Esophagus squamous epithelium (tissue), 5 donors: ENCODE measurements around the gene NPHP4. TPM values are rescaled to one million over a fixed set of nuclear protein-coding genes. Genes with fewer than 3 reads are reported as not detected.

ENCODE experiments used
- DNase-seq: peaks from one replicate; lab custom pipeline; 2025; lab: John Stamatoyannopoulos, UW
- H3K27ac ChIP-seq, 4 donors: fragments of 200-600 bp; sonication (generic); one replicate each; pipeline ENCODE4 v1.5.1; 2016 to 2019; ENCODE audit warnings: mild to moderate bottlenecking in 1 of 4
- H3K27me3 ChIP-seq, 4 donors: fragments of 200-600 bp; sonication (generic); 1 replicate in 3 of 4; 2 replicates in 1 of 4; pipeline versions ENCODE4 v1.5.1 to v1.6.0; 2017 to 2021; ENCODE audit warnings: antibody characterized with exemption in 1 of 4
- H3K36me3 ChIP-seq, 3 donors: fragments of 200-600 bp; sonication (generic); one replicate each; pipeline ENCODE4 v1.5.1; 2016 to 2019
- H3K4me1 ChIP-seq, 3 donors: fragments of 200-600 bp; sonication (generic); one replicate each; pipeline ENCODE4 v1.5.1; 2017 to 2019
- H3K4me3 ChIP-seq, 4 donors: fragments of 200-600 bp; sonication (generic); 1 replicate in 3 of 4; 2 replicates in 1 of 4; pipeline ENCODE4 v1.5.1; 2016 to 2019; ENCODE audit warnings: mild to moderate bottlenecking in 2 of 4, moderate library complexity in 1 of 4
- H3K9me3 ChIP-seq, 3 donors: fragments of 200-600 bp; sonication (generic); one replicate each; pipeline ENCODE4 v1.5.1; 2016 to 2019
- CTCF ChIP-seq, 6 experiments: fragments of 450-650 bp in 4 of 6; fragments of 200-600 bp in 2 of 6; sonication (generic) in 2 of 6; IDR thresholded peaks; one replicate each; pipeline ENCODE4 v1.5.1; 2016 to 2019; ENCODE audit warnings: antibody characterized with exemption in 6 of 6, mild to moderate bottlenecking in 4 of 6, moderate library complexity in 4 of 6
- POLR2A ChIP-seq, 4 donors: fragments of 450-650 bp; IDR thresholded peaks; one replicate each; pipeline ENCODE4 v1.6.1; 2017; ENCODE audit warnings: antibody characterized with exemption in 4 of 4, mild to moderate bottlenecking in 4 of 4, moderate library complexity in 3 of 4
- WGBS, 2 donors: methylation state at CpG; one replicate each; pipeline ENCODE4 v1.1.5; 2018; 5-methylcytosine and 5-hydroxymethylcytosine counted together
- intact Hi-C: fragments of 100-400 bp; cut with DNase I; formaldehyde crosslinking; loops from one replicate; pipeline ENCODE4 v1.15.0; 2022
- total RNA-seq, 4 donors: library from RNA; depleted of rRNA; stranded (reverse); fragments of >200 nt; gene quantifications; one replicate each; pipeline ENCODE4 v1.1.0, GENCODE V29; 2016
- donor health status: DM: yes; HTN: yes; CAD: no.

The NPHP4 gene
- total RNA-seq, 4 donors from 2014 or later, result 2.4 to 8.8 (median 5.3) TPM

- H3K27ac ChIP-seq, result no peak overlapping the region
- intact Hi-C loops, result no loop called here
- WGBS, 2 donors, result 77 to 95% methylated on average over 4 to 6 of the region's 11 CpGs
- H3K9me3 ChIP-seq, result no peaks in the 10 kb centered on the region
- no peak for DNase-seq
- no peaks in the 10 kb centered on the region for H3K36me3 ChIP-seq
- H3K4me1 ChIP-seq, result no peaks in the 10 kb centered on the region
- no peak overlapping the region for H3K4me3 ChIP-seq
- TF ChIP-seq POLR2A (IDR thresholded peaks at IDR 0.05) (no peak), CTCF (IDR thresholded peaks at IDR 0.05) (no peak)
- H3K27me3 ChIP-seq, result peaks cover 0 to 24% (median 0%) of the 10 kb centered on the region in 4 donors
Observed at GRCh38 chr1:6008084-6008415, 15.8 kb upstream of the NPHP4 start.

DNA sequence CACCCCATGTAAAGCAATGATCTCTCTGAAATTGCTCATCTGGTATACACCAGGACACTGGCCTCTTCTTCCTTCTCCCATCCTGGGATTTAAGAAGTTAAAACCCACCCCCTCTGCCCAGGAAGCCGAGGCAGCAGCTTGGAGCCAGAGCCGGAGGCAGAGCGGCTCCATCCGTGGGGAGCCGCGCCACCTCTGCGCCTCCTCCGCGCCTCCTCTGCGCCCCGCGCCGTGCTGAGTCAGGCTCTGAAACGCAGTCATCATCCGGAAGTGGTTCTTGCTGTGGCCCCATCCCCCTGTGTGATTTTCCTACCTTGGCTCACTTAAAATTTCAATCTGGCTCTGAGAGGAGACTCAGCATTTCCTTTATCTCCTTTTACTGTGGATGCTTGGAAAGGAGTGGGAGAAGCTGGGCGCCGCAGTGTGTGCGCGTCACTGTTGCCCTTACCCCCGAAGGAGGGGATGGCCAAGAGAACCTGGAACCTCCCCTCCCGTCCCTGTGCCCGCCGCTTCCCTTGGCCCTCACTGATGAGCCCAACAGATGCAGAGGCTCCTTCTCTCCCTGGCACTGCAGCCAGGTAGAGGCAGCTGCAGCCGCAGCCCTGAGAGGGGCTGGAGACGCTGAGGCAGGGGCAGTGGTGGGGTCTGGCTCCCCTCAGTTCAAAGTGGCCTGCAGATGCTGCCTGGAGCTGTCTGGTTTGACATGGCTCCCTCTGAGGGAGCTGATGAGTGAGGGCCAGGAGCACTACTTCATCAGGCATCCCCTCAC, 15.3 kb upstream of the NPHP4 start:
- 71 to 74% methylated on average over 14 to 15 of the region's 25 CpGs for WGBS, 2 donors
- no peak overlapping the region for H3K4me3 ChIP-seq
- DNase-seq, result no peak
- H3K27ac ChIP-seq, result no peak overlapping the region
- H3K36me3 ChIP-seq, result no peaks in the 10 kb centered on the region
- H3K27me3 ChIP-seq, result peaks cover 0 to 29% (median 0%) of the 10 kb centered on the region in 4 donors
- H3K4me1 ChIP-seq, result no peaks in the 10 kb centered on the region
- TF ChIP-seq POLR2A (IDR thresholded peaks at IDR 0.05) (no peak), CTCF (IDR thresholded peaks at IDR 0.05) (no peak)
- intact Hi-C loops, result no loop called here
- H3K9me3 ChIP-seq, result no peaks in the 10 kb centered on the region

DNA sequence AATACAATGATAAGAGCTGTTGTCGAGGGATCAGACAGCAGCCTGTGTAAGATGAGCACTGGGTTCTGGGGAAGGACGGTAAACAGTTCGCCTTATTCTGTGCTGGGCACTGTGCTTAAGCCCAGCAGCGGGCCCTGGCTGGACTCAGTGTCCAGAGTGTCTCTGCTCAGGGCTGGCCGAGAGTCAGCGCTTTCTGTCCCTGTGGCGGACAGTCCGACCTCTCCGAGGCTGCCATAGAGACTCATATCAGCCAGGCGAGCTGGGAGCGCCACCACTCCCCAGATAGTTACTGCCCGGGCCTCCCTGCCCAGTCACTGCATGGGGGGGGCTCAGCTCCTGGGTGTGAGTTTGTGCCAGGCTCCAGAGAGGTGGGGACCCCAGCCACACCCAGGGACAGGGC, 14.7 kb upstream of the NPHP4 start:
- intact Hi-C loops, result no loop called here
- WGBS, 2 donors, result no CpG with 5 or more reads among the region's 12 CpGs
- no peaks in the 10 kb centered on the region for H3K36me3 ChIP-seq
- H3K27ac ChIP-seq, result no peak overlapping the region
- H3K4me1 ChIP-seq, result no peaks in the 10 kb centered on the region
- H3K4me3 ChIP-seq, result no peak overlapping the region
- DNase-seq, result no peak
- TF ChIP-seq POLR2A (IDR thresholded peaks at IDR 0.05), result no peak
- no peak for TF ChIP-seq CTCF (IDR thresholded peaks at IDR 0.05)
- H3K27me3 ChIP-seq, result peaks cover 0 to 32% (median 0%) of the 10 kb centered on the region in 4 donors
- no peaks in the 10 kb centered on the region for H3K9me3 ChIP-seq

- intact Hi-C loops, result no loop called here
- DNase-seq, result no peak
- H3K36me3 ChIP-seq, result no peaks in the 10 kb centered on the region
- WGBS, 2 donors, result 76 to 80% methylated on average over 1 to 5 of the region's 10 CpGs
- H3K4me3 ChIP-seq, result no peak overlapping the region
- no peak overlapping the region for H3K27ac ChIP-seq
- H3K9me3 ChIP-seq, result no peaks in the 10 kb centered on the region
- H3K27me3 ChIP-seq, result peaks cover 0 to 22% (median 0%) of the 10 kb centered on the region in 4 donors
- H3K4me1 ChIP-seq, result no peaks in the 10 kb centered on the region
- TF ChIP-seq POLR2A (IDR thresholded peaks at IDR 0.05) (no peak), CTCF (IDR thresholded peaks at IDR 0.05) (no peak)
Observed at GRCh38 chr1:6005276-6005917, 13.2 kb upstream of the NPHP4 start.

- Histone ChIP-seq H3K27me3 (peaks cover 0 to 22% (median 0%) of the 10 kb centered on the region in 4 donors), H3K27ac (no peak overlapping the region), H3K36me3 (no peaks in the 10 kb centered on the region), H3K4me1 (no peaks in the 10 kb centered on the region), H3K4me3 (no peak overlapping the region), H3K9me3 (no peaks in the 10 kb centered on the region)
- 75 to 90% methylated on average over 8 to 9 of the region's 11 CpGs for WGBS, 2 donors
- intact Hi-C loops, result no loop called here
- DNase-seq, result no peak
- no peak for TF ChIP-seq CTCF (IDR thresholded peaks at IDR 0.05)
- TF ChIP-seq POLR2A (IDR thresholded peaks at IDR 0.05), result no peak
Observed at GRCh38 chr1:6004412-6005123, 12.3 kb upstream of the NPHP4 start.
